B cell (primary cell): ENCODE results near the gene PCDH15. TPM values are rescaled to one million over a fixed set of nuclear protein-coding genes. Genes with fewer than 3 reads are reported as not detected.

Source experiments
- ATAC-seq: fragments of 200-7000 bp; cut with Tn5 transposase; one replicate; pipeline ENCODE4 v1.10.0; 2021; ENCODE audit warnings: low read depth, mild to moderate bottlenecking, moderate number of reproducible peaks, moderate library complexity
- CTCF ChIA-PET: fragments of 350-600 bp; sonication (Branson Sonifier 250); formaldehyde crosslinking; loops from one replicate; lab custom pipeline; 2021; ENCODE audit warnings: antibody characterized with exemption, inconsistent platforms; lab: Charles Lee
- POLR2A ChIA-PET: fragments of 350-600 bp; sonication (Branson Sonifier 250); formaldehyde crosslinking; loops from one replicate; lab custom pipeline; 2021; ENCODE audit warnings: antibody characterized with exemption; lab: Charles Lee
- DNase-seq: peaks from one replicate; pipeline ENCODE4 v3.0.0; 2013
- H2AFZ ChIP-seq: 2 replicates; pipeline ENCODE4 v1.6.1; 2012; ENCODE audit warnings: mild to moderate bottlenecking, low read depth, low read length; ENCODE audit not compliant: insufficient read depth, poor library complexity, severe bottlenecking
- H3K27ac ChIP-seq, 2 donors: 1 replicate in 1 of 2; 2 replicates in 1 of 2; pipeline ENCODE4 v1.5.1; 2012 to 2013; ENCODE audit warnings: low read length in 2 of 2, mild to moderate bottlenecking in 2 of 2, moderate library complexity in 1 of 2
- H3K27me3 ChIP-seq, 4 experiments: fragments of 200-600 bp in 1 of 4; sonication (generic) in 1 of 4; replicated peaks in 1 of 4; 1 replicate in 2 of 4; 2 replicates in 2 of 4; pipeline versions ENCODE4 v1.6.1 to v1.7.0; 2013 to 2016; ENCODE audit warnings: low read length in 3 of 4, mild to moderate bottlenecking in 2 of 4, mixed read lengths in 1 of 4, moderate library complexity in 1 of 4; ENCODE audit not compliant: insufficient read depth in 4 of 4, control insufficient read depth in 3 of 4; ENCODE audit errors: control extremely low read depth in 1 of 4
- H3K36me3 ChIP-seq, 2 experiments: replicated peaks in 1 of 2; 1 replicate in 1 of 2; 2 replicates in 1 of 2; pipeline versions ENCODE4 v1.6.1 to v1.7.1; 2013; ENCODE audit warnings: low read length in 1 of 2; ENCODE audit not compliant: insufficient read depth in 2 of 2, control insufficient read depth in 1 of 2; ENCODE audit errors: control extremely low read depth in 1 of 2, extremely low read depth in 1 of 2
- H3K4me1 ChIP-seq, 2 donors: fragments of 200-600 bp in 1 of 2; sonication (generic) in 1 of 2; 1 replicate in 1 of 2; 2 replicates in 1 of 2; pipeline versions ENCODE4 v1.5.1 to v1.6.1; 2013 to 2017; ENCODE audit warnings: low read length in 2 of 2; ENCODE audit not compliant: control insufficient read depth in 2 of 2, insufficient read depth in 2 of 2
- H3K4me2 ChIP-seq: replicated peaks from 2 replicates; pipeline ENCODE3; 2012; ENCODE audit warnings: mild to moderate bottlenecking, low read depth, low read length; ENCODE audit not compliant: poor library complexity, severe bottlenecking
- H3K4me3 ChIP-seq, 5 experiments: fragments of 200-600 bp in 1 of 5; sonication (generic) in 1 of 5; 1 replicate in 3 of 5; 2 replicates in 2 of 5; pipeline versions ENCODE4 v1.5.1 to v1.7.0; 2011 to 2016; ENCODE audit warnings: low read length in 4 of 5, mild to moderate bottlenecking in 4 of 5, low read depth in 2 of 5, control low read depth in 1 of 5, moderate library complexity in 1 of 5; ENCODE audit not compliant: insufficient read depth in 1 of 5; ENCODE audit errors: control extremely low read depth in 1 of 5, extremely low read depth in 1 of 5
- H3K79me2 ChIP-seq: fragments of 200-600 bp; sonication (generic); one replicate; pipeline ENCODE4 v1.6.0; 2016; ENCODE audit warnings: low read length; ENCODE audit not compliant: control insufficient read depth, insufficient read depth
- H3K9ac ChIP-seq: fragments of 200-600 bp; sonication (generic); 2 replicates; pipeline ENCODE4 v1.6.1; 2017; ENCODE audit warnings: mild to moderate bottlenecking, low read length, moderate library complexity
- H3K9me3 ChIP-seq, 3 donors: one replicate each; pipeline versions ENCODE4 v1.6.1 to v1.7.1; 2013; ENCODE audit warnings: low read length in 2 of 3; ENCODE audit not compliant: control insufficient read depth in 2 of 3, insufficient read depth in 1 of 3; ENCODE audit errors: control extremely low read depth in 1 of 3
- H4K20me1 ChIP-seq: 2 replicates; pipeline ENCODE4 v1.6.0; 2012; ENCODE audit warnings: mild to moderate bottlenecking, low read length; ENCODE audit not compliant: insufficient read depth, control insufficient read depth, poor library complexity, severe bottlenecking
- H3K27ac Mint-ChIP-seq: one replicate; pipeline ENCODE4 v1.8.0; 2021; ENCODE audit warnings: mixed read lengths
- H3K27me3 Mint-ChIP-seq: one replicate; pipeline ENCODE4 v1.8.0; 2021; ENCODE audit warnings: mixed read lengths
- H3K4me1 Mint-ChIP-seq: one replicate; pipeline ENCODE4 v1.8.0; 2021; ENCODE audit warnings: mixed read lengths
- H3K4me3 Mint-ChIP-seq: one replicate; pipeline ENCODE4 v1.8.0; 2021; ENCODE audit warnings: mixed read lengths
- H3K9me3 Mint-ChIP-seq: one replicate; pipeline ENCODE4 v1.8.0; 2022; ENCODE audit warnings: mixed read lengths; ENCODE audit not compliant: insufficient read depth
- EZH2 ChIP-seq: IDR thresholded peaks from 2 replicates; pipeline ENCODE4 v1.6.1; 2012; ENCODE audit warnings: borderline replicate concordance, low read depth, mild to moderate bottlenecking, moderate library complexity, low read length; ENCODE audit not compliant: insufficient read depth, poor library complexity, severe bottlenecking
- WGBS: methylation state at CpG from one replicate; pipeline ENCODE4 v1.1.5; 2013; ENCODE audit warnings: missing lambda C conversion rate; ENCODE audit not compliant: insufficient coverage; 5-methylcytosine and 5-hydroxymethylcytosine counted together
- intact Hi-C: fragments of 100-400 bp; cut with micrococcal nuclease; formaldehyde crosslinking; loops from one replicate; pipeline ENCODE4 v1.10.0; 2022
- polyA plus RNA-seq: library from polyadenylated mRNA; depleted of rRNA; stranded (reverse); fragments of >200 nt; gene quantifications from 2 replicates; pipeline ENCODE4 v1.2.3, GENCODE V29; 2012
- total RNA-seq, 2 donors: library from RNA; stranded (reverse); fragments of 120-200 nt in 1 of 2; gene quantifications; 1 replicate in 1 of 2; 2 replicates in 1 of 2; pipeline versions ENCODE4 v1.2.3 to v1.2.4, GENCODE V29; 2013 to 2022
- TF ChIP-seq, protein P1 (sequence below): fragments of 200-600 bp; IDR thresholded peaks from one replicate; pipeline ENCODE4 v1.8.0; 2022; ENCODE audit warnings: antibody characterized with exemption, mild to moderate bottlenecking

Gene PCDH15
- total and polyA plus RNA-seq, 2 donors (not counting 1 experiment from before 2014, with no cell fraction given): not detected

DNA sequence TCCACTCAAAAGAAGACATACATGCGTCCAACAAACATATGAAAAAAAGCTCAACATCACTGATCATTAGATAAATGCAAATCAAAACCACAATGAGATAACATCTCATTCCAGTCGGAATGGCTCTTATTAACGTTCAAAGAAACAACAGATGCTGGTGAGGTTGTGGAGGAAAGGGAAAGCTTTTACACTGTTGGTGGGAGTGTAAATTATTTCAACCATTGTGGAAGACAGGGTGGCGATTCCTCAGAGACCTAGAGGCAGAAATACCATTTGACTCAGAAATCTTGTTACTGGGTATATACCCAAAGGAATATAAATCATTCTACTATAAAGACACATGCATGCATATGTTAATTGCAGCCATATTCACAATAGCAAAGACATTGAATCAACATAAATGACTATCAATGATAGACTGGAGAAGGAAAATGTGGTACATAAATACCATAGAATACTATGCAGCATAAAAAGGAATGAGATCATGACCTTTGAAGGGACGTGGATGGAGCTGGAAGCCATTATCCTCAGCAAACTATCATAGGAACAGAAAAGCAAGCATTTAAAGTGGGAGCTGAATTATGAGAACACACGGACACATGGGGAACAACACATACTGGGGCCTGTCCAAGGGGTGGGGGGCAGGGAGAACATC lies 28.4 kb downstream of the PCDH15 start:
- TF ChIP-seq EZH2: no peak
- TF ChIP-seq, protein P1, sequence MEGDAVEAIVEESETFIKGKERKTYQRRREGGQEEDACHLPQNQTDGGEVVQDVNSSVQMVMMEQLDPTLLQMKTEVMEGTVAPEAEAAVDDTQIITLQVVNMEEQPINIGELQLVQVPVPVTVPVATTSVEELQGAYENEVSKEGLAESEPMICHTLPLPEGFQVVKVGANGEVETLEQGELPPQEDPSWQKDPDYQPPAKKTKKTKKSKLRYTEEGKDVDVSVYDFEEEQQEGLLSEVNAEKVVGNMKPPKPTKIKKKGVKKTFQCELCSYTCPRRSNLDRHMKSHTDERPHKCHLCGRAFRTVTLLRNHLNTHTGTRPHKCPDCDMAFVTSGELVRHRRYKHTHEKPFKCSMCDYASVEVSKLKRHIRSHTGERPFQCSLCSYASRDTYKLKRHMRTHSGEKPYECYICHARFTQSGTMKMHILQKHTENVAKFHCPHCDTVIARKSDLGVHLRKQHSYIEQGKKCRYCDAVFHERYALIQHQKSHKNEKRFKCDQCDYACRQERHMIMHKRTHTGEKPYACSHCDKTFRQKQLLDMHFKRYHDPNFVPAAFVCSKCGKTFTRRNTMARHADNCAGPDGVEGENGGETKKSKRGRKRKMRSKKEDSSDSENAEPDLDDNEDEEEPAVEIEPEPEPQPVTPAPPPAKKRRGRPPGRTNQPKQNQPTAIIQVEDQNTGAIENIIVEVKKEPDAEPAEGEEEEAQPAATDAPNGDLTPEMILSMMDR: no peak
- Mint-ChIP-seq H3K9me3 (peaks cover 2% of the 10 kb centered on the region), H3K27me3 (no peaks in the 10 kb centered on the region), H3K4me3 (no peak overlapping the region), H3K4me1 (no peaks in the 10 kb centered on the region), H3K27ac (no peak overlapping the region)
- POLR2A ChIA-PET: no interaction called here
- Histone ChIP-seq H3K79me2 (no peaks in the 10 kb centered on the region), H2AFZ (no peak overlapping the region), H3K9ac (no peak overlapping the region), H3K9me3 (peaks cover 0 to 4% (median 0%) of the 10 kb centered on the region in 3 donors), H3K27me3 (no peaks in the 10 kb centered on the region), H3K4me1 (no peaks in the 10 kb centered on the region), H3K27ac (no peak overlapping the region), H3K4me2 (no peak overlapping the region), H3K36me3 (no peaks in the 10 kb centered on the region), H4K20me1 (no peaks in the 10 kb centered on the region), H3K4me3 (no peak overlapping the region)
- ATAC-seq: no peak
- WGBS: 93% methylated on average over 3 of the region's 6 CpGs
- DNase-seq: no peak
- CTCF ChIA-PET: no interaction called here
- intact Hi-C loops: no loop called here

DNA sequence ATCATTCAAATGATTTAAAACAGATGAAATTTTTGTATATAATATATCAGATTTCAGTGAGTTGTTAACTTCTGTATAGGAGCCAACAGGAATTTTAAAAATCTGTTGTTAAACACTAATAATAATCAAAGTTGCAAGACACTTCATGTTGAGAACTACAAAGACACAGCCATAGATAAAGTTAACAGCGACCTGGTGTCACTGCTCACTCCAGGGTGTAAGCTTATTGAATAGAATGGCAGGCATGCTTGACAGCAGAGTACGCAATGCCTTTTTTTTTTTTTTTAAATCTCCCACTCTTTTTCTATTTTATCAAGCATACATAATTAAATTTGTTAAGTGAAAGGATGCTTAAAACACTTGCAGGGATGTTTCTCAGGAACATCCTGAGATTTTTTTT lies 32.0 kb downstream of the PCDH15 start:
- peaks cover 2% of the 10 kb centered on the region for H3K9me3 Mint-ChIP-seq
- Histone ChIP-seq H3K27me3 (no peaks in the 10 kb centered on the region), H2AFZ (no peak overlapping the region), H3K9me3 (no peaks in the 10 kb centered on the region), H3K79me2 (no peaks in the 10 kb centered on the region), H4K20me1 (no peaks in the 10 kb centered on the region), H3K27ac (no peak overlapping the region), H3K4me2 (no peak overlapping the region), H3K4me1 (no peaks in the 10 kb centered on the region), H3K36me3 (no peaks in the 10 kb centered on the region), H3K9ac (no peak overlapping the region), H3K4me3 (no peak overlapping the region)
- no peak for TF ChIP-seq EZH2
- TF ChIP-seq, protein P1: no peak
- ChIA-PET CTCF (no interaction called here), POLR2A (no interaction called here)
- H3K27me3 Mint-ChIP-seq: no peaks in the 10 kb centered on the region
- H3K4me3 Mint-ChIP-seq: no peak overlapping the region
- DNase-seq: no peak
- ATAC-seq: no peak
- intact Hi-C loops: no loop called here
- H3K27ac Mint-ChIP-seq: no peak overlapping the region
- 67% methylated on average over 1 of the region's 2 CpGs for WGBS
- no peaks in the 10 kb centered on the region for H3K4me1 Mint-ChIP-seq
